Neural cell (in vitro differentiated cells): Measurements from ENCODE around the gene SDCCAG8.

Experiments
- CTCF ChIP-seq: fragments of 450-650 bp; IDR thresholded peaks from 2 replicates; pipeline ENCODE4 v1.5.1; 2014; ENCODE audit warnings: antibody characterized with exemption, mild to moderate bottlenecking, moderate library complexity; ENCODE audit not compliant: poor library complexity, severe bottlenecking
- EZH2 ChIP-seq: fragments of 200-600, 300-800 bp; shearing (Covaris generic), sonication (generic); IDR thresholded peaks from 2 replicates; pipeline ENCODE4 v1.6.1; 2014; ENCODE audit warnings: antibody characterized with exemption, low read length, borderline replicate concordance, mild to moderate bottlenecking; ENCODE audit not compliant: insufficient read depth, poor library complexity, severe bottlenecking
- MXI1 ChIP-seq: fragments of 450-650 bp; conservative IDR thresholded peaks from 2 replicates; pipeline ENCODE4 v1.6.1; 2014; ENCODE audit warnings: antibody characterized with exemption, mild to moderate bottlenecking; ENCODE audit not compliant: poor library complexity, severe bottlenecking
- POLR2AphosphoS5 ChIP-seq: IDR thresholded peaks from 2 replicates; pipeline ENCODE4 v1.6.1; 2012
- TF ChIP-seq, protein P1 (sequence below): IDR thresholded peaks from 2 replicates; pipeline ENCODE4 v1.6.1; 2012; ENCODE audit warnings: borderline replicate concordance

DNA sequence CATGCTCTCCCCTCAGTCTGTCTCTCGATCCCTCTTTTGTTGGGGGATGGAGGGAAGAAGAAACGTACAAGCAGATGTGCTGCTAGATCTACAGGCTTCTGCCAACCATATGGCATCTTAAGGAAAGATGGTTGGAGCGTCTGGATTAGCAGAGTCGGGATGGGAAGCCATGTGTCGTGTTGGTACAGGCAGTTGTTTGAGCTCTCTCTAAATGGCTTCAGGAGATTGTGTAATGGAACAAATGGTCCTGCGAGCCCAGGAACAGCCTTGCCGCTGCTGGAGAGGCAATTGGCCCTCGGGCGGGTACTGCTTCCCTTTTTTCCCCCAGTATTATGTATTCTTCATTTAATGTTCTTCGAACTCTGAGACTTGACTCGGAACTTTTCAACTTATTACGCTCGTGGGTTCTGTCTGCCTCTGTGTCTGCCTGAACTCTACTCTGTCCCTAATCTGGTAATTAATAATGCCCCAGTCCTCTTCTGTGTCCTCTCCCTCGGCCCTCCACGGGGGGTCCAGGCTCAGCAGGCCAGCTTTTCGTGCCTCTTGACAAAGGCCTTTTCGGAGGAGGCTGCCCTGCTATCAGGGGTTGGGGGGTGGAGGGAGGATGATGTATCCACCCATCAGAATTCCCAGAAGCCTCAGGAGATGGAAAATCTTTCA lies 215.3 kb downstream of the SDCCAG8 start:
- TF ChIP-seq CTCF, result no peak
- TF ChIP-seq EZH2, result no peak
- TF ChIP-seq MXI1, result no peak
- TF ChIP-seq, protein P1, sequence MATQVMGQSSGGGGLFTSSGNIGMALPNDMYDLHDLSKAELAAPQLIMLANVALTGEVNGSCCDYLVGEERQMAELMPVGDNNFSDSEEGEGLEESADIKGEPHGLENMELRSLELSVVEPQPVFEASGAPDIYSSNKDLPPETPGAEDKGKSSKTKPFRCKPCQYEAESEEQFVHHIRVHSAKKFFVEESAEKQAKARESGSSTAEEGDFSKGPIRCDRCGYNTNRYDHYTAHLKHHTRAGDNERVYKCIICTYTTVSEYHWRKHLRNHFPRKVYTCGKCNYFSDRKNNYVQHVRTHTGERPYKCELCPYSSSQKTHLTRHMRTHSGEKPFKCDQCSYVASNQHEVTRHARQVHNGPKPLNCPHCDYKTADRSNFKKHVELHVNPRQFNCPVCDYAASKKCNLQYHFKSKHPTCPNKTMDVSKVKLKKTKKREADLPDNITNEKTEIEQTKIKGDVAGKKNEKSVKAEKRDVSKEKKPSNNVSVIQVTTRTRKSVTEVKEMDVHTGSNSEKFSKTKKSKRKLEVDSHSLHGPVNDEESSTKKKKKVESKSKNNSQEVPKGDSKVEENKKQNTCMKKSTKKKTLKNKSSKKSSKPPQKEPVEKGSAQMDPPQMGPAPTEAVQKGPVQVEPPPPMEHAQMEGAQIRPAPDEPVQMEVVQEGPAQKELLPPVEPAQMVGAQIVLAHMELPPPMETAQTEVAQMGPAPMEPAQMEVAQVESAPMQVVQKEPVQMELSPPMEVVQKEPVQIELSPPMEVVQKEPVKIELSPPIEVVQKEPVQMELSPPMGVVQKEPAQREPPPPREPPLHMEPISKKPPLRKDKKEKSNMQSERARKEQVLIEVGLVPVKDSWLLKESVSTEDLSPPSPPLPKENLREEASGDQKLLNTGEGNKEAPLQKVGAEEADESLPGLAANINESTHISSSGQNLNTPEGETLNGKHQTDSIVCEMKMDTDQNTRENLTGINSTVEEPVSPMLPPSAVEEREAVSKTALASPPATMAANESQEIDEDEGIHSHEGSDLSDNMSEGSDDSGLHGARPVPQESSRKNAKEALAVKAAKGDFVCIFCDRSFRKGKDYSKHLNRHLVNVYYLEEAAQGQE, result no peak
- TF ChIP-seq POLR2AphosphoS5, result no peak
